Fibroblast of the aortic adventitia (primary cell): ENCODE results near the gene GLI2. TPM values are rescaled to one million over a fixed set of nuclear protein-coding genes. Genes with fewer than 3 reads are reported as not detected.

Experiments used
- DNase-seq: peaks from one replicate; pipeline ENCODE4 v3.0.0-alpha.2; 2010; ENCODE audit warnings: low read depth
- H3K4me3 ChIP-seq: 2 replicates; pipeline ENCODE4 v1.5.1; 2011; ENCODE audit warnings: low read depth, mild to moderate bottlenecking, control low read depth, low read length, moderate library complexity
- total RNA-seq: library from RNA; depleted of rRNA; stranded (reverse); fragments of >200 nt; gene quantifications from 2 replicates; pipeline ENCODE4 v1.2.3, GENCODE V29; 2012; ENCODE audit warnings: low replicate concordance
- TF ChIP-seq, protein P1 (sequence below): IDR thresholded peaks from 2 replicates; pipeline ENCODE4 v1.5.1; 2011; ENCODE audit warnings: mild to moderate bottlenecking, low read length, control low read depth, inconsistent platforms; ENCODE audit not compliant: insufficient read depth

Gene GLI2
- total RNA-seq, 1 donor, result 5.3 TPM

DNA sequence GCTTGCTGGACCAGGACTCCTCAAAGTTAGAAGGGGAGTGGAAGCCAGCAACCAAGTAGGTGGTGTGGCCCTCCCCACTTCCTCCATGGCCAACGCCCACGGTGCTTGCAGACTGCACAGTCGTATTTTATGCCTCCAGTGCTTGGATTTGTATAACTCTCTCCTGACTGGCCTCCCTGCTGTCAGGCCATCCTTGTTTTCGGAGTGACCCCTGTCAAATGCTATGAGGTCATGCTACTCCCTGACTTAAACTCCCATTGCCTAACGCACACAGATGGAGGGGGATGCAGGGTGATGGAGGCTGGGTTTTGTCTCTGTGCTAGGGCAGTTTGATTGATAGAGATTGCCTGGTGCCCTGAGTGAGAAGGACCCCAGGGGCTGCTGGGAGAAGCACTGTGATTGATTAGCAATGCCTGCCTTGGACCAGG, 36.1 kb downstream of the GLI2 start:
- no peak overlapping the region for H3K4me3 ChIP-seq
- DNase-seq, result peak; percentile 28
- TF ChIP-seq, protein P1, sequence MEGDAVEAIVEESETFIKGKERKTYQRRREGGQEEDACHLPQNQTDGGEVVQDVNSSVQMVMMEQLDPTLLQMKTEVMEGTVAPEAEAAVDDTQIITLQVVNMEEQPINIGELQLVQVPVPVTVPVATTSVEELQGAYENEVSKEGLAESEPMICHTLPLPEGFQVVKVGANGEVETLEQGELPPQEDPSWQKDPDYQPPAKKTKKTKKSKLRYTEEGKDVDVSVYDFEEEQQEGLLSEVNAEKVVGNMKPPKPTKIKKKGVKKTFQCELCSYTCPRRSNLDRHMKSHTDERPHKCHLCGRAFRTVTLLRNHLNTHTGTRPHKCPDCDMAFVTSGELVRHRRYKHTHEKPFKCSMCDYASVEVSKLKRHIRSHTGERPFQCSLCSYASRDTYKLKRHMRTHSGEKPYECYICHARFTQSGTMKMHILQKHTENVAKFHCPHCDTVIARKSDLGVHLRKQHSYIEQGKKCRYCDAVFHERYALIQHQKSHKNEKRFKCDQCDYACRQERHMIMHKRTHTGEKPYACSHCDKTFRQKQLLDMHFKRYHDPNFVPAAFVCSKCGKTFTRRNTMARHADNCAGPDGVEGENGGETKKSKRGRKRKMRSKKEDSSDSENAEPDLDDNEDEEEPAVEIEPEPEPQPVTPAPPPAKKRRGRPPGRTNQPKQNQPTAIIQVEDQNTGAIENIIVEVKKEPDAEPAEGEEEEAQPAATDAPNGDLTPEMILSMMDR, result no peak

DNA sequence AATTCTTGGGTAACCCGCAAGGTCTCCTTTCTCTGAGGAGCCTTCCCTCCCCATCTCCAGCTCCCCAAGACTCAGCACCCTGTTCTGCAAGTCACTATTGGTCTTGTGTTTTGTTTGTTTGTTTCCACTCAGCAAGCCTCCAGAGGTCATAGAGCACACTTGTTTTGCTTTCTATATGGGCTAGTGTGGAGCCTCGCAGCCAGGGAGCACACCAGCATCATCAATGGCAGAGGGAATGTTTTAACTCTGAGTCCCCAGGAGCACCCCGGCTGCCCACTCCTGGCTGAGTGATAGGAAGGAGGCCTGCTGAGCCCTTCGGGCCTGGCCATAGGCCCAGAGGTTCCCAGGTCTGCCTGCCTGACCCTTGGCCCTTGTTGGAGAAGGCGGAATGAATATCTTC, 36.6 kb downstream of the GLI2 start:
- no peak for DNase-seq
- no peak overlapping the region for H3K4me3 ChIP-seq
- TF ChIP-seq, protein P1, result no peak

DNA sequence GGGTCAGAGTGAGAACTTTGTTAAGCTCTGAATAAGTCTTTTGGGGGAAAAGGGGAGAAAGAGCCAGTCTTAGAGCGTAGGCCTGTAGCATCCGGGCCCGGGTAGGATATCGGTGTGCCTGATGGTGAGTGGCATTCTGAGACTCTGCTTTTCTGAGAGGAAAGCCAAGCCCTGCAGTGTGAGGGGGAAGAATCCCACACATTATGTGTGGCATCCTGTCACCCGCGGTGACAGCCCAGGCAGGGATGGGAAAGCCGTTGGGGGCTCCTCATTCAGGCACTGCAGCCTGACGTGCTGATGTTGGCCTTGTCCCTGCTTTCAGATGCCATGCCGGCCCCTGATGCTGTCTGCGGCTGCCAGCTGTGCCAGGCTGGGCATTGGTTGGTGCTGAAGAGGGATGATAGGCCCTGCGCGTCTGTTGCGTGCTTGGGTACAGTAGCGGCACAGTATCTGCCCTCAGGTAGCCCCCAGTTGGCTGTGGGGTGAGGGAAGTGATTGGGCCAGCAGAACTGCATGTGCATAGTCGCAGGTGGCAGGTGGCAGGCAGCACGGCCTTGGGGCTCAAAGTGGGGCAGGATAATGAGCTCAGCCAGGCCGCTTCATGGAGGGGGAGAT, 37.6 kb downstream of the GLI2 start:
- TF ChIP-seq, protein P1, result no peak
- no peak overlapping the region for H3K4me3 ChIP-seq

DNA sequence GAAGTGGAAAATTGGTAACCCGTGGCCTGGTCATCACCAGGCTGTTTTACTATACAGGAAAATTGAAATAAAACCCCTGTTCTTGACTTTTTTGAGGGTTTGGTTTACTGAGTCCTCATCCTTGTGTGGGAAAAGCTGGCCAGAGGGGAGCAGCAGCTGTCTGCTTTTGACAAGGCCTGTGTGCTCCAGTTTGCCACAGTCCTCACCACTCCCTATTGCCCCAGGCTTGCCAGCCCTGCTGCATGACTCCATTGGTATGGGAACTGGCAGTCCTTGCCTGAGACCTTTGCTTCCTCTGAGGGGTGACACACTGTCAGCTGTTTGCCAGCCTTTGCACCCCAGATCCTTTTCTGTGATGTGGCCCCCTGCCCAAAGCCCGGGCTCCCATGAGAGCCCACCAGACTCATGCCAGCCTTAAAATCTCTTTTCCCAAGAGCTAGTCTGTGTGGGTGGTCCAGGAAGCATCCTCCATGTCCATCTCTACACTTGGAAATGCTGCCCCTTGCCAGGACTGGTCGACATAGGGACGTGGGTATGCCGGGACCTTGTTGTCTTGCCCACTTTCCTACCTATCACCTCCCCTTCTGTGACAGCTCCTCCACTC, 39.0 kb downstream of the GLI2 start:
- DNase-seq, result no peak
- TF ChIP-seq, protein P1, result no peak
- H3K4me3 ChIP-seq, result no peak overlapping the region

More for the DNA sequence above, 37.6 kb downstream of the GLI2 start:
- DNase-seq, result no peak

DNA sequence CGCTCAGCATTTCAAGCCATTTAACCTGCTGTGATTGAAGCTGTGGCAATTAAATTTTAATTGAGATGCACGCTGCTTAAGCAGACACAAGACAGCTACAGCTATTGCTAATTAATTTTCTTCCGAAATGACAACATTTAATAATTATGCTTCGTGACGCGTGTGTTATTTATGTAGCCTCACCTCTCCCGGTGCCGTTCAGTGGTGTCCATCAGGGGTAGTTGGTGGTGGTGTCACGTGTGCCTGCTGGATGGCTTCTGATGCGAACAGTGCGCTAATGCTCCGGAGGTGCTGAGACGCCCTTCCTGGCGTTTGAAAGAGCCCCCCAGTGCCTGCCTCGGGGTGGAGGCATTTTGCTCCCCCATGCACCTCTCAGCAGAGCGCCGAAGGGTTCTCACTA, 39.5 kb downstream of the GLI2 start:
- DNase-seq, result no peak
- TF ChIP-seq, protein P1, result no peak

DNA sequence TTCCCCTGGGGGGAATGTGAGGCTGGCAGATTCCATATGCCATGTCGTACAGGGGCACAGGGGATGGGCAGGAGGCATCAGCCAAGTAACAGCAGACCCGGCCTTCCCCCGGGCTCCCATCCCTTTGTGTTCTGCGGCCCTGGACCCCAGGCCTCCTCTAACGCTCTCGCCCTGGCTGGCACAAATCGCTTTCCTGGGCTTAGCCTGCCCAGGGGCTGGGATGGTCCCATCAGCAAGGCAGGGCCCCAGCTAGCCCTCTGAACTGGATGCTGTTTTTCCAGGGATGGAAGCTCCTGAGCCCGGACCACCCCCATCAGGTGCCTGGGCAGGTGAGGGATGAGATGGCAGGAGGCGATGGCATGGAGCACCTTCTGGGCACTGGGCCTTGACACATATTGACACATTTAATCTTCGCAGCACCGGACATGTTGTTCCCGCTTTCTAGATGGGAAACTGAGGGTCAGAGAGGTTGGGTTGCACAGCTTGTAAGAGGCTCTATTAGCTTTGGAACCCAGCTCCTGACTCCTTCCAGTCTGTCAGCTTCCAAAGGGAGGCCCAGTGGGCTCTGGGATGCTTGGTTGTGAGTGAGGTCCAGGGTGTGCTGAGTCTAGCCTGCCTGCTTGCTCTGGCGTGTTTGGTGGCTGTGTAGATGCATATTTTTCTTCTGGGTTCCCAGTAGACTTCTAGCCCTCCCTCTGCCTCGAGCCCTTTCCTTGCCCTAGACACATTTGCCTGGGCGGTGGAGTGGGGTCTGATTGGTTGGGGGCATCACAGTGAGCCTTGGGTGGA, 40.3 kb downstream of the GLI2 start:
- TF ChIP-seq, protein P1, result no peak
- no peak overlapping the region for H3K4me3 ChIP-seq
- no peak for DNase-seq

More for the DNA sequence above, 39.5 kb downstream of the GLI2 start:
- no peak overlapping the region for H3K4me3 ChIP-seq
